HUES48 (cell line): ENCODE data around the gene SCN4A.
"Not testable (repeated sequence)": the region's sequence is repeated elsewhere in the genome, so short reads cannot be mapped to it uniquely, and the experiment has no call there.

Experiments used
- H3K27ac ChIP-seq: one replicate; pipeline ENCODE4 v1.7.0; 2013; ENCODE audit warnings: low read depth, low read length, inconsistent platforms
- H3K27me3 ChIP-seq: 2 replicates; pipeline ENCODE4 v1.6.1; 2013; ENCODE audit warnings: mild to moderate bottlenecking, low read length; ENCODE audit not compliant: control insufficient read depth, insufficient read depth
- H3K36me3 ChIP-seq: 2 replicates; pipeline ENCODE4 v1.6.1; 2013; ENCODE audit warnings: low read length; ENCODE audit not compliant: control insufficient read depth, insufficient read depth
- H3K4me1 ChIP-seq: 2 replicates; pipeline ENCODE4 v1.6.1; 2013; ENCODE audit warnings: mild to moderate bottlenecking, low read length; ENCODE audit not compliant: control insufficient read depth, insufficient read depth
- H3K4me3 ChIP-seq: 2 replicates; pipeline ENCODE4 v1.5.1; 2013; ENCODE audit warnings: mild to moderate bottlenecking, low read depth, low read length
- H3K9ac ChIP-seq: 2 replicates; pipeline ENCODE4 v1.6.1; 2013; ENCODE audit warnings: mild to moderate bottlenecking, low read depth, low read length, moderate library complexity
- H3K9me3 ChIP-seq: 2 replicates; pipeline ENCODE4 v1.6.1; 2013; ENCODE audit warnings: low read length; ENCODE audit not compliant: control insufficient read depth, insufficient read depth

SCN4A gene

DNA sequence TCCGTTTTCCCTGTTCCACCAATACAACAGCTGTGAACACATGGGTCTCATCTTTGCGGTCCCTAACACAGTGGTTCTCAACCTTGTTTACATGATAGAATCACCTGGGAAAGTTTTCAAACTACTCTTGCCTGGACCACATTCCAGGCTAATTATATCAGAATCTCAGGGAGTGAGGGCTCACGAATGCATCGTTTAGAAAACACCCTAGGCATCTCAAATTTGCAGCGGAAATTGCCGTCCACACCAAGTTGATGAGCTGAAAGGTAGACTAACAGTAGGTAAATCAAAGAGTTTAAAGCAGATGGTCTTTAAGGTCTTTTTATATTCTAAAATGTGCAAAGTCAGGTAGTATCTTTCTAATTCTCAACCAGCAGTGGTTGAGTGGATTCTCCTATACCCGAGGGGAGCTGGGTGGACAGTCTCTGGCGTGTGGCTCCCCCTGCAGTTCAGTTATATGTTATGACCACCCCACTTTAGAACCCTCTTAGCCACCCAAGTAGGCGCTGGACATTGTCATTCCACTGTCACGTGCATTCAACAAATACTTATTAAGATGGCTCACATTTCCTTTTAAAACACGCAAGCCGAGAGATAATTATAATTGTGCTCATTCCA lies 65.4 kb downstream of the SCN4A start:
- not testable (repeated sequence) for H3K36me3 ChIP-seq, H3K9me3 ChIP-seq, H3K27ac ChIP-seq, H3K4me3 ChIP-seq, H3K9ac ChIP-seq, H3K27me3 ChIP-seq
- H3K4me1 ChIP-seq = peaks cover 13% of the 10 kb centered on the region

DNA sequence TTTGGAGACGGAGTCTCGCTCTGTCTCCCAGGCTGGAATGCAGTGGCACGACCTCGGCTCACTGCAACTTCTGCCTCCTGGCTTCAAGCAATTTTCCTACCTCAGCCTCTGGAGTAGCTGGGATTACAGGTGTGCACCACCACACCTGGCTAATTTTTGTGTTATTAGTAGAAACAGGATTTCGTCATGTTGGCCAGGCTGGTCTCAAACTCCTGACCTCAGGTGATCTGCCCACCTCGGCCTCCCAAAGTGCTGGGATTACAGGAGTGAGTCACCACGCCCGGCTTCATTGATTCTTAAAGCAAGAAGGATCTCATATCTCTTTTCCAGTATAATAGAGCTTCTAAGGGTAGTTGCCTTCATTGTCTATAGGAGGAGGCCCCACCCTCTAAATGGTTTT lies 67.9 kb downstream of the SCN4A start:
- not testable (repeated sequence) for H3K36me3 ChIP-seq, H3K27ac ChIP-seq, H3K4me3 ChIP-seq, H3K27me3 ChIP-seq, H3K9ac ChIP-seq, H3K9me3 ChIP-seq
- H3K4me1 ChIP-seq = peaks cover 13% of the 10 kb centered on the region

DNA sequence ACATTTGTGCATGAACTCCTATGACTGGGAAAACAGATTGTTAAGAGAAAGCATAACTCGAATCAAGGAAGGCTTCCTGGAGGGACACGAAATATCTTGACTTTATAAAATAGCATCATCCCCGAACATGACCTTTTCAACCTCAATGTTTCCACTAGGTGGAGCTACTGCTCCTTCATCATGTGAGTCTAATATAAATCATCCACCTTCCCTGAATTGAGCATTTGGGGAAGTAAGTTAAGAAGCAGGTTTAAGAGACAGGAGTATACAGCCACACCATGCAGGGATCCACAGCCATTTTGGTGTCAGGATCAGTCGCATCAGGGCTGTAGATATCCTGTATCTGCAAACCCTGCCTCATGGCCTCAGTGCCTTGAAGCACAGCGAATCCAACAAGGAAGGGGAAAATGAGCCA lies 68.9 kb downstream of the SCN4A start:
- not testable (repeated sequence) for H3K9me3 ChIP-seq, H3K9ac ChIP-seq, H3K27me3 ChIP-seq, H3K4me3 ChIP-seq, H3K36me3 ChIP-seq, H3K27ac ChIP-seq
- H3K4me1 ChIP-seq = peaks cover 13% of the 10 kb centered on the region

DNA sequence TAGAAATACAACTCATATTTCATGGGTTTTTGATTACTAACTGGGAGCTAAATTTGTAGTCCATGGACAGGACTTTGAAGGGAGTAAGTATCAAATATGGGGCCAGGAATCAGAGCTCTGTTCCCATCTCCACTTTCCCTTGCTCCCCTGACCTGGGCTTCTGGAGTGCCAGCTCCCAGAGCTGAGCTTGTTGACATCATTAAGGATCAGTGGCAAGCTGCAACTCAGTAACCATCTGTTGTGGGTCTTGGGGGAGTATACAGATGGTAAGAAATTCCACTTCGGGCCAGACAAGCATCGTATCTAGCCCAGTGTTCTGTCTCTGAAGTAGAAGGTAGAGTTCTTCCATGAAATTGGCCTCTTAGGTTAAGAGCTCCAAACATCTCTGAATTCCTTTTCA lies 70.7 kb downstream of the SCN4A start:
- H3K27ac ChIP-seq, H3K27me3 ChIP-seq, H3K9ac ChIP-seq, H3K36me3 ChIP-seq, H3K4me3 ChIP-seq, H3K9me3 ChIP-seq, H3K4me1 ChIP-seq: not testable (repeated sequence)

DNA sequence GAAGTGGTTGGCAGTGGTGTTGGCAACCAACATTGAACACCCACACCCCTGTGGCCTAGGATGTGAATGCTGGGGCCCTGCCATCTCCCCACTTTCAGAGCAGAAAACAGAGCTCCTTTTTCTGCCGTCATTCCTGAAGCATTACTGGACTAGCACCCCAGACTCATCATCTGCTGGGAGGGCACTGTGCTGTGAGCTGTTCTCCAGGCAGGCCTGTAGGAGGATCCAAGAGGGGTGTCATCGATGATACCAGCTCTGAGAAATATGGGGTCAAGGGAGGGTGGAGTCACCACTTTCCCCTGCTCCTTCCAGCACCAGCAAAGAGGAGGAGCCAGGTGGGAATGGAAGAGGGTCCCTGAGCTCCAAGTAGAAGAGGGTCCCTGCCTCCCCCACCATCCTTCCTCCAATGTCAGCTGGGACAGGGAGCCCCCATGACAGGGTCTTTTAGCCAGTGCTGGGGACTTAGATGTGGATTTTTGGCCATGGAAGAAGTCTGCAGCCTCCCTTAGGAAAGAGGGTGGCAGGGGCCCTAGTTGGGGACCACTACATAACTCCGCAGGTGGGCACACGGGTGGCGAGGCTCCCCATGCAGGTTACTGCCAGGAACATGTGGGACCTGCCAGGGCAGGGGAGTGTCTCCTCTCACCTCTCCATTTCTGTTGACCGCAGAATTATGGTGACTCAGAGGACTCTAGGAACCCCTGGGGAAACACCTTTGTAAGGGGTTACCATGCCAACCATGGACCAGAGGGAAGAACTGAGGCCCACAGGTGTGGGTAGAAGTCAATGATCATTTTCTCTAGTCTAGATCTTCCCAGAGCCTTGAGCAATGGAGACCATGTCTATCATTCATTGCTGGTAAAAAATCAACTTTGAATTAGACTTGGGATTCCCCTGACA lies 73.6 kb downstream of the SCN4A start:
- H3K4me3 ChIP-seq, H3K27me3 ChIP-seq, H3K4me1 ChIP-seq, H3K27ac ChIP-seq, H3K9ac ChIP-seq, H3K36me3 ChIP-seq, H3K9me3 ChIP-seq: not testable (repeated sequence)

DNA sequence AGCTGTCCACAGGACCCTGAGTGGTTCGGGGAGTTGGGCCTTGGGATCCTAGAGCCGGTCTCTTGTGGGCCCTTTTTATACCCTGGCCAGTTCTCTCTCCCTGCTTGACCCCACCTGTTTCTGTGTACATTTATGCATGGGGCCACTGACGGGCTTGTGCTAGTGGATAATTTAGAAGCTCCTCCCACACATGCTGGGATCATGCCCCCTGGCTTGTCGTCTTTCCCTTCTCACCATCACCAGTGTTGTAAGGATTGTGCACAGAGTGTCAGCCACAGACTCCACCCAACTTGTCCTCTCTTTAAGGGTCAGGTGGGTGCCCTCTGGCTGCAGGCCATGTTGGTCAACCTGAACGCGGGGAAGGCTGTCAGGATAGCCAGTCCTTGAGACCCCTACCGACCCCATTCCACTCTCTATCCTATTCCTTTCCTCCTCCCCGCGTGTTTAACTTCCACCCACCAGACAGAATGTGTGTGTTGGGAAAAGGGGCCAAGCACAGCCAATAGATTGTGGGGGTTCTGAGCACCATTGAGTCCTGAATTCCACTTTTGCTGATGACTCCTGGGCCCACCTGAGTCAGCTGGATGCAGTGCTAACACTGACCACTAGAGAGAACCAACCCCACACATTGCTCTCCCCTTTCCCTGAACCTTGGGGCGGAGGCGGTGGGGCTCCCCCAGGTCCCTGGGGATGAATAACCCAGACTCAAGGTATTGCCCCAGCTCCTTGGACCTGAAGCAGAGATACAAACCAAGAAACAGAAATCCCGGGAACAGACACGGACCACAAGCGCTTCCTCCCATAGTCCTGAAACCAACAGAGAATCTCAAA lies 76.0 kb downstream of the SCN4A start, which contains the start of gene CSH1:
Gene CSH1, minus strand, starts transcription at position 51 of the 831 bp plus-strand sequence. CDS start 63 bp downstream, outside the sequence.
- H3K4me1 ChIP-seq, H3K27ac ChIP-seq, H3K9ac ChIP-seq, H3K9me3 ChIP-seq, H3K4me3 ChIP-seq, H3K27me3 ChIP-seq, H3K36me3 ChIP-seq: not testable (repeated sequence)

DNA sequence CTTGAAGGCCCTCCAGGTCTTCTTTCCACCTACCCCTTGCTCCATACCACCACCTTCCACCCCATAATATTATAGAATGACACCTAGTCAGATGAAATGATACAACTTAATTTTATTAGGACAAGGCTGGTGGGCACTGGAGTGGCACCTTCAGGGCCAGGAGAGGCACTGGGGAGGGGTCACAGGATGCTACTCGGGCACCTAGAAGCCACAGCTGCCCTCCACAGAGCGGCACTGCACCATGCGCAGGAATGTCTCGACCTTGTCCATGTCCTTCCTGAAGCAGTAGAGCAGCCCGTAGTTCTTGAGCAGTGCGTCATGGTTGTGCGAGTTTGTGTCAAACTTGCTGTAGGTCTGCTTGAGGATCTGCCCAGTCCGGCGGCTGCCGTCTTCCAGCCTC lies 77.9 kb downstream of the SCN4A start:
- not testable (repeated sequence) for H3K4me3 ChIP-seq, H3K27ac ChIP-seq, H3K9ac ChIP-seq

DNA sequence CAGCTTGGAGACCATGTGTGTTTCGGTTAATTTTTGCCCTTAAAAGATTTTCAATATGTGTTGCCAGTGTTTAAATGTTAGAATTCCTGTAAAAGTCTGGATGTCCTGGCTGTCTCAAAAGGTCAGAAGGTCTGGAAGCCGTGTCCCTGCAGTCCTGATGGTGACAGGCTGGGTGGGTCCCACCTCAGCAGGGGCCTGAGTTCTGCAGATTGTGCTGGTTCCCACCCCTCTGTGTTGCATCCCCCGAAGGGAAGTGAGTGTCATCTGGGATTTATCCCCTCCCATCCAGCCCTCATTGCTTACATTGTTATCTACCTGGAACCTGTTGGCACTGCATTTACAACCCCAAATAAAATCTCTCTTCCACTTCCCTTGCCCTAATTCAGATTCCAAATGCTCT lies 78.7 kb downstream of the SCN4A start:
- not testable (repeated sequence) for H3K27ac ChIP-seq, H3K36me3 ChIP-seq, H3K4me1 ChIP-seq, H3K9ac ChIP-seq, H3K9me3 ChIP-seq, H3K4me3 ChIP-seq, H3K27me3 ChIP-seq

More for the DNA sequence above, 77.9 kb downstream of the SCN4A start:
- H3K4me1 ChIP-seq, H3K9me3 ChIP-seq, H3K36me3 ChIP-seq, H3K27me3 ChIP-seq: not testable (repeated sequence)

DNA sequence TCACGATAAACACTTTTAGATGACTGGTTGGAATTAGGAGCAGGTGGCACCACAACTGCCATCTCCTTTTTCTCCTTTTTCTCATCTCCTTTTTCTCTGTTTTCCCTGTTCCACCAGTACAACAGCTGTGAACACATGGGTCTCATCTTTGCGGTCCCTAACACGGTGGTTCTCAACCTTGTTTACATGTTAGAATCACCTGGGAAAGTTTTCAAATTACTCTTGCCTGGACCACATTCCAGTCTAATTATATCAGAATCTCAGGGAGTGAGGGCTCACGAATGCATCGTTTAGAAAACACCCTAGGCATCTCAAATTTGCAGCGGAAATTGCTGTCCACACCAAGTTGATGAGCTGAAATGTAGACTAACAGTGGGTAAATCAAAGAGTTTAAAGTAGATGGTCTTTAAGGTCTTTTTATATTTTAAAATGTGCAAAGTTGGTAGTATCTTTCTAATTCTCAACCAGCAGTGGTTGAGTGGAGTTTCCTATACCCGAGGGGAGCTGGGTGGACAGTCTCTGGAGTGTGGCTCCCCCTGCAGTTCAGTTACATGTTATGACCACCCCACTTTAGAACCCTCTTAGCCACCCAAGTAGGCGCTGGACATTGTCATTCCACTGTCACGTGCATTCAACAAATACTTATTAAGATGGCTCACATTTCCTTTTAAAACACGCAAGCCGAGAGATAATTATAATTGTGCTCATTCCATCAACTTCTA lies 80.2 kb downstream of the SCN4A start:
- H3K9ac ChIP-seq, H3K4me3 ChIP-seq, H3K36me3 ChIP-seq, H3K4me1 ChIP-seq, H3K27ac ChIP-seq, H3K27me3 ChIP-seq, H3K9me3 ChIP-seq: not testable (repeated sequence)

DNA sequence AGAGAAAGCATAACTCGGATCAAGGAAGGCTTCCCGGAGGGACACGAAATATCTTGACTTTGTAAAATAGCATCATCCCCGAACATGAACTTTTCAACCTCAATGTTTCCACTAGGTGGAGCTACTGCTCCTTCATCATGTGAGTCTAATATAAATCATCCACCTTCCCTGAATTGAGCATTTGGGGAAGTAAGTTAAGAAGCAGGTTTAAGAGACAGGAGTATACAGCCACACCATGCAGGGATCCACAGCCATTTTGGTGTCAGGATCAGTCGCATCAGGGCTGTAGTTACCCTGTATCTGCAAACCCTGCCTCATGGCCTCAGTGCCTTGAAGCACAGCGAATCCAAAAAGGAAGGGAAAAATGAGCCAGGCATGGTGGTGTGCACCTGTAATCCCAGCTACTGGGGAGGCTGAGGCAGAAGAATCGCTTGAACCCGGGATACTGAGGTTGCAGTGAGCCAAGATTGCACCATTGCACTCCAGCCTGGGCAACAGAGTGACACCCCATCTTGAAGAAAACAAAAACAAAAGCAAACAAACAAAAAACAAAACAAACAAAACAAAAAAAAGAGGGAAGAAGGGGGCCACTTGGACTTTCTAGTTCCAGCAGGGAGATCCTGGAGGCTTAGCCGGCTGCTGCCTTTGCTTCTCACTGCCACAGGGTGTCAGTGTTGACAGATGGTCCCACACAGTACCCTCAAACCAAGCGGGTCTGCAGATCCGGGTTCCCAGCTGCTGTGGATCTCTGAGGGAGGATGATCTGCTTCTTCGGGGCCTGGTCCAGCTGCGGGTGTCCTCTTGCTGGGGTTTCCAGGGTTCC lies 83.5 kb downstream of the SCN4A start:
- not testable (repeated sequence) for H3K4me1 ChIP-seq, H3K27ac ChIP-seq, H3K27me3 ChIP-seq, H3K9me3 ChIP-seq, H3K9ac ChIP-seq, H3K36me3 ChIP-seq, H3K4me3 ChIP-seq
